Mesodermal cell (in vitro differentiated cells): ENCODE data around the gene TMEM175.

Source experiments
- H3K27ac ChIP-seq: 2 replicates; pipeline ENCODE4 v1.7.0; 2013; ENCODE audit warnings: mild to moderate bottlenecking, low read depth, low read length, moderate library complexity; ENCODE audit not compliant: severe bottlenecking
- H3K36me3 ChIP-seq: 2 replicates; pipeline ENCODE4 v1.7.1; 2013; ENCODE audit warnings: mild to moderate bottlenecking, low read length, moderate library complexity; ENCODE audit not compliant: control insufficient read depth, insufficient read depth
- H3K4me1 ChIP-seq: one replicate; pipeline ENCODE4 v1.7.1; 2013; ENCODE audit warnings: mild to moderate bottlenecking, low read length; ENCODE audit not compliant: insufficient read depth, control insufficient read depth, poor library complexity, severe bottlenecking
- H3K4me3 ChIP-seq: 2 replicates; pipeline ENCODE4 v1.7.0; 2013; ENCODE audit warnings: low read length, control low read depth, mild to moderate bottlenecking; ENCODE audit not compliant: insufficient read depth, poor library complexity, severe bottlenecking; ENCODE audit errors: extremely low read depth
- H3K9me3 ChIP-seq: 2 replicates; pipeline ENCODE4 v1.7.1; 2013; ENCODE audit warnings: mild to moderate bottlenecking, low read length, moderate library complexity; ENCODE audit not compliant: control insufficient read depth
- WGBS, 2 experiments: methylation state at CpG; one replicate each; pipeline ENCODE4 v1.1.5; 2013; ENCODE audit warnings: missing lambda C conversion rate in 2 of 2; ENCODE audit not compliant: insufficient coverage in 2 of 2; 5-methylcytosine and 5-hydroxymethylcytosine counted together

The TMEM175 gene

GRCh38 chr4:1002631-1003251 lies 70.5 kb downstream of the TMEM175 start:
- Histone ChIP-seq H3K27ac (no peak overlapping the region), H3K4me1 (no peaks in the 10 kb centered on the region), H3K9me3 (no peaks in the 10 kb centered on the region), H3K4me3 (no peak overlapping the region), H3K36me3 (no peaks in the 10 kb centered on the region)
- WGBS, 2 experiments, result 5 to 6% methylated on average over 47 to 52 of the region's 75 CpGs

GRCh38 chr4:1003271-1004070 lies 71.2 kb downstream of the TMEM175 start:
- H3K27ac ChIP-seq, result no peak overlapping the region
- no peaks in the 10 kb centered on the region for H3K36me3 ChIP-seq
- WGBS, 2 experiments, result 31 to 32% methylated on average over 58 to 61 of the region's 63 CpGs
- H3K4me1 ChIP-seq, result no peaks in the 10 kb centered on the region
- no peaks in the 10 kb centered on the region for H3K9me3 ChIP-seq
- no peak overlapping the region for H3K4me3 ChIP-seq

GRCh38 chr4:1004071-1004418 lies 71.8 kb downstream of the TMEM175 start:
- no peaks in the 10 kb centered on the region for H3K36me3 ChIP-seq
- WGBS, 2 experiments, result 86 to 89% methylated on average over 13 of the region's 13 CpGs
- H3K9me3 ChIP-seq, result no peaks in the 10 kb centered on the region
- H3K27ac ChIP-seq, result no peak overlapping the region
- H3K4me3 ChIP-seq, result no peak overlapping the region
- H3K4me1 ChIP-seq, result no peaks in the 10 kb centered on the region

GRCh38 chr4:1004557-1005485 lies 72.6 kb downstream of the TMEM175 start:
- H3K27ac ChIP-seq, result no peak overlapping the region
- 81 to 82% methylated on average over 17 to 24 of the region's 25 CpGs for WGBS, 2 experiments
- no peak overlapping the region for H3K4me3 ChIP-seq
- H3K36me3 ChIP-seq, result no peaks in the 10 kb centered on the region
- H3K9me3 ChIP-seq, result no peaks in the 10 kb centered on the region
- H3K4me1 ChIP-seq, result no peaks in the 10 kb centered on the region

GRCh38 chr4:1006856-1007255 lies 74.6 kb downstream of the TMEM175 start:
- no peak overlapping the region for H3K27ac ChIP-seq
- H3K36me3 ChIP-seq, result no peaks in the 10 kb centered on the region
- no peaks in the 10 kb centered on the region for H3K9me3 ChIP-seq
- 87 to 88% methylated on average over 4 of the region's 5 CpGs for WGBS, 2 experiments
- no peaks in the 10 kb centered on the region for H3K4me1 ChIP-seq
- no peak overlapping the region for H3K4me3 ChIP-seq
